PFSK-1 (cell line): ENCODE measurements around the gene LST1.

Experiments
- POLR2AphosphoS5 ChIP-seq: IDR thresholded peaks from 2 replicates; pipeline ENCODE4 v1.6.1; 2012; ENCODE audit warnings: low read depth, mild to moderate bottlenecking, control low read depth, low read length, moderate library complexity
- REST ChIP-seq, 2 experiments: IDR thresholded peaks; 2 replicates each; pipeline versions ENCODE4 v1.6.1 to v1.8.0; 2011 to 2012; ENCODE audit warnings: low read depth in 2 of 2, low read length in 2 of 2, control low read depth in 1 of 2, inconsistent platforms in 1 of 2, mild to moderate bottlenecking in 1 of 2, moderate library complexity in 1 of 2; ENCODE audit not compliant: insufficient read depth in 1 of 2
- SIN3A ChIP-seq: IDR thresholded peaks from 2 replicates; pipeline ENCODE4 v1.6.1; 2012; ENCODE audit warnings: mild to moderate bottlenecking, low read length, moderate library complexity, borderline replicate concordance; ENCODE audit not compliant: insufficient read depth
- TAF1 ChIP-seq: IDR thresholded peaks from 2 replicates; pipeline ENCODE4 v1.6.1; 2012; ENCODE audit warnings: low read length, control low read depth, borderline replicate concordance; ENCODE audit not compliant: insufficient read depth

DNA sequence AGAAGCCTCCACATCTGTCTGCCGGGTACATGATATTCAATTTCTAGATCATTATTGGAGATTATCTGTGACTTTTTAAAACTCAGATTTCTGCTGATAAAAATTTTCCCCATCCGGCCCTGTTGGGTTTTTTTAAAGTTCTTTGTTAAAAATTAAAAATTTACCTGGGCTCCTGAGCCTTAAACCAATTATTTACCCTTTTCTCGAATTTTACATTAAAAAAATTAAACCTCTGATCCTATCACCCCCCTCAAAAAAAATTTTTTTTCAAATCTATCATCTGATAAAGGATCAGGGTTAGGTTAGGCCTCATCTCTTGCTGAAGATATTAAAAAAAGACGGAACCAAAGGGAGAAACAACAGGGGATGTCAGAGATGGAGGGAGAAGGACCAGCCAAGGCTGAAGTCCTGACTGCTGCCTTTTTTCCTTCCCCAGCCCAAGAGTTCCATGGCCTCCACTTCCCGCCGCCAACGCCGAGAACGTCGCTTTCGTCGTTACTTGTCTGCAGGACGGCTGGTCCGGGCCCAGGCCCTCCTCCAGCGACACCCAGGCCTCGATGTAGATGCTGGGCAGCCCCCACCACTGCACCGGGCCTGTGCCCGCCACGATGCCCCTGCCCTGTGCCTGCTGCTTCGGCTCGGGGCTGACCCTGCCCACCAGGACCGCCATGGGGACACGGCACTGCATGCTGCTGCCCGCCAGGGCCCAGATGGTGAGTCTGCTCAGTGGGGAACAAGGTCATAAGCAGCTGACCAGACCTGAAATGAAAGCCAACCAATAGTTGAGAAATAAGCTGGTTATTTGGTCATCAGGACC lies 38.1 kb upstream of the LST1 start:
- TF ChIP-seq REST (IDR thresholded peaks at IDR 0.05; ENCODE audit: insufficient read depth in 1 of 2, low read depth in 2 of 2, low read length in 2 of 2), result no peak
- no peak for TF ChIP-seq SIN3A
- no peak for TF ChIP-seq POLR2AphosphoS5
- TF ChIP-seq TAF1, result no peak
